Left lung (tissue), 10 donors: Measurements from ENCODE around the gene DEAF1. TPM values are rescaled to one million over a fixed set of nuclear protein-coding genes. Genes with fewer than 3 reads are reported as not detected.

Source experiments
- ATAC-seq: fragments of 200-7000 bp; cut with Tn5 transposase; one replicate; pipeline ENCODE4 v1.9.1; 2020; ENCODE audit warnings: moderate library complexity
- DNase-seq, 4 donors: peaks; one replicate each; pipeline ENCODE4 v3.0.0-alpha.2; 2013 to 2020
- H3K27ac ChIP-seq, 2 donors: fragments of 200-600 bp; sonication (generic) in 1 of 2; one replicate each; pipeline versions ENCODE4 v1.5.0 to v1.8.0; 2020 to 2021
- H3K27me3 ChIP-seq, 2 donors: fragments of 200-600 bp; sonication (generic) in 1 of 2; one replicate each; pipeline versions ENCODE4 v1.5.0 to v1.8.0; 2020 to 2021
- H3K36me3 ChIP-seq, 2 donors: fragments of 200-600 bp; sonication (generic) in 1 of 2; one replicate each; pipeline versions ENCODE4 v1.5.0 to v1.8.0; 2020 to 2021
- H3K4me1 ChIP-seq, 2 donors: fragments of 200-600 bp; one replicate each; pipeline ENCODE4 v1.8.0; 2021
- H3K4me3 ChIP-seq, 2 donors: fragments of 200-600 bp; sonication (generic) in 1 of 2; one replicate each; pipeline versions ENCODE4 v1.5.0 to v1.8.0; 2020 to 2021; ENCODE audit warnings: mild to moderate bottlenecking in 1 of 2
- H3K9me3 ChIP-seq, 2 donors: fragments of 200-600 bp; sonication (generic) in 1 of 2; one replicate each; pipeline versions ENCODE4 v1.5.0 to v1.8.0; 2020 to 2021
- intact Hi-C, 2 donors: fragments of 100-400 bp; cut with DNase I; formaldehyde crosslinking; loops; one replicate each; pipeline versions ENCODE4 v1.11.2 to v1.14.2; 2022
- polyA plus RNA-seq, 6 donors: library from polyadenylated mRNA; unstranded; fragments of 120-200 nt; gene quantifications; one replicate each; pipeline ENCODE4 v1.2.1, GENCODE V29; 2013; ENCODE audit not compliant: insufficient read length in 6 of 6
- total RNA-seq, 2 donors: library from RNA; stranded (reverse); fragmentation: NEBNext Ultra II Directional; extraction: Animal tissue kit (Norgen Biotek cat#: 25700); gene quantifications; one replicate each; pipeline ENCODE4 v1.2.1, GENCODE V29; 2021
- TF ChIP-seq, protein P1 (sequence below), 2 donors: fragments of 200-600 bp; sonication (generic) in 1 of 2; IDR thresholded peaks; one replicate each; pipeline versions ENCODE4 v1.5.0 to v1.8.0; 2021; ENCODE audit warnings: antibody characterized with exemption in 2 of 2
- donor health status: DM: no; HTN: yes; CAD: no.
- donor health status: DM: no; HTN: no; CAD: no.

The DEAF1 gene
- total and polyA plus RNA-seq, 8 donors: 28.3 to 52.9 (median 38.4) TPM

DNA sequence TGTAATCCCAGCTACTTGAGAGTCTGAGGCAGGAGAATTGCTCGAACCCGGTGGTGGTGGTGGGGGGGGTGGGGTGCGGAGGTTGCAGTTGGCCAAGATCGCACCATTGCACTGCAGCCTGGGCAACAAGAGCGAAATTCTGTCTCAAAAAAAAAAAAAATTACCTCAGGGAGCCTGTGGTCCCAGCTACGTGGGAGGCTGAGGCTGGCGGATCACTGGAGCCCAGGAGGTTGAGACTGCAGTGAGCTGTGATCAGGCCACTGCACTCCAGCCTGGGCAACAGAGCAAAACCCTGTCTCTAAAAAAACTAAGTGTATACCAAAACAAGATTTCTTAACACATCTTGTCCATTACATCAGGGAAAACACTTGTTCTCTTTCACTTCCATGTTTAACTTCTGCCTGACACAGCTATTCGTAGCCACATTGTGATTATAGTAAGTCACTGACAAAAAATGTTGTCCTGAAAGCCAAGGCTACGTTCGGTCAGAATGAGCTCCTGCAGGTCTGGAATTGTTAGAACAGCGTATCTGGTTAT, 2.0 kb upstream of the DEAF1 start:
- peak overlapping the region in 1 of 2 donors; percentile 95 for H3K4me3 ChIP-seq
- intact Hi-C loops: no loop called here
- no peaks in the 10 kb centered on the region for H3K9me3 ChIP-seq
- DNase-seq: peak in 1 of 4 donors; percentile 37
- peaks cover 17 to 57% of the 10 kb centered on the region in 2 donors for H3K4me1 ChIP-seq
- no peaks in the 10 kb centered on the region for H3K27me3 ChIP-seq
- ATAC-seq: no peak
- peaks cover 0 to 26% of the 10 kb centered on the region in 2 donors for H3K36me3 ChIP-seq
- TF ChIP-seq, protein P1, sequence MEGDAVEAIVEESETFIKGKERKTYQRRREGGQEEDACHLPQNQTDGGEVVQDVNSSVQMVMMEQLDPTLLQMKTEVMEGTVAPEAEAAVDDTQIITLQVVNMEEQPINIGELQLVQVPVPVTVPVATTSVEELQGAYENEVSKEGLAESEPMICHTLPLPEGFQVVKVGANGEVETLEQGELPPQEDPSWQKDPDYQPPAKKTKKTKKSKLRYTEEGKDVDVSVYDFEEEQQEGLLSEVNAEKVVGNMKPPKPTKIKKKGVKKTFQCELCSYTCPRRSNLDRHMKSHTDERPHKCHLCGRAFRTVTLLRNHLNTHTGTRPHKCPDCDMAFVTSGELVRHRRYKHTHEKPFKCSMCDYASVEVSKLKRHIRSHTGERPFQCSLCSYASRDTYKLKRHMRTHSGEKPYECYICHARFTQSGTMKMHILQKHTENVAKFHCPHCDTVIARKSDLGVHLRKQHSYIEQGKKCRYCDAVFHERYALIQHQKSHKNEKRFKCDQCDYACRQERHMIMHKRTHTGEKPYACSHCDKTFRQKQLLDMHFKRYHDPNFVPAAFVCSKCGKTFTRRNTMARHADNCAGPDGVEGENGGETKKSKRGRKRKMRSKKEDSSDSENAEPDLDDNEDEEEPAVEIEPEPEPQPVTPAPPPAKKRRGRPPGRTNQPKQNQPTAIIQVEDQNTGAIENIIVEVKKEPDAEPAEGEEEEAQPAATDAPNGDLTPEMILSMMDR (IDR thresholded peaks at IDR 0.05): no peak
- H3K27ac ChIP-seq: peak overlapping the region; percentile 100

DNA sequence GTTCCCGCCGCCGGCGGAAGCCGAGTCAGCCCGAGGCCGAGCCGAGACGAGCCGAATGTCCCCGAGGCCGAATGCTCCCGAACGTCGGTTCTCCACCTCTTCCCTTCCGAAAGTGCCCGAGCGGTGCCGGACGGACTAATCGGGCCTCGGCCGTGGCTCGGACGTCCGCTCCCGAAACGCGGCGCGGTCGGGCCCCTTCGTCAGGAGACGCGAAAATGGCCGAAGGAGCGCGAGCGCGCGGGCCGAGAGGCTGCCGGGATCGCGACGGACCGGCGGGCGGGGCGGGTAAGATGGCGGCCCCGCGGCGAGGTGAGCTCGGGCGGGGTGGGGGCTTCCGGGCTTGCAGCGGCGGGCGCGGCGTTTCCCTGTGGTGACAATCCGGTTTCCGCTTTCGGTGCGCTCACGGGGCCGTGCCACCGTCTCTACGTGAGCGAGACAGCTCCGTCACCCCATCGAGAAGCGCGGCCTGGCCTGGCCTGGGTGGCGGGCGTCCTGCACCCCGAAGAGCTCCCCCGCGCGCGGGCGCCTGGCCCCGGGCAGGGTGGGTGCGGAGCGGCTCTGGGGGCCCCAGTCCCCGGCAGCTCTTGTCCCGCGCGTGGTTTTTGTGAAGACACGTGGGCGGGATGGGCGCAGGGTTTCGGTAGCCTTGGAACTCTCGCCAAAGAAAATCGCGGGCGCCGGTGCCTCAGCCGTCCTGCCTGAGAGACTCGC, 671 bp upstream of the DEAF1 start, which contains the start of gene TMEM80:
Gene TMEM80, plus strand, starts transcription at position 279 of the 711 bp plus-strand sequence. Its CDS starts 12 bp downstream, at position 291.
- TF ChIP-seq, protein P1 (IDR thresholded peaks at IDR 0.05): no peak
- Histone ChIP-seq H3K4me1 (peaks cover 17 to 58% of the 10 kb centered on the region in 2 donors), H3K4me3 (peak within 1 kb of the TSS; percentile 77 to 95), H3K27ac (peak within 1 kb of the TSS; percentile 100), H3K27me3 (no peaks in the 10 kb centered on the region), H3K36me3 (peaks cover 0 to 23% of the 10 kb centered on the region in 2 donors), H3K9me3 (no peaks in the 10 kb centered on the region)
- DNase-seq (peak; percentile 97 to 99 (median 98)), ATAC-seq (peak; percentile 89)
- intact Hi-C loops: no loop called here

DNA sequence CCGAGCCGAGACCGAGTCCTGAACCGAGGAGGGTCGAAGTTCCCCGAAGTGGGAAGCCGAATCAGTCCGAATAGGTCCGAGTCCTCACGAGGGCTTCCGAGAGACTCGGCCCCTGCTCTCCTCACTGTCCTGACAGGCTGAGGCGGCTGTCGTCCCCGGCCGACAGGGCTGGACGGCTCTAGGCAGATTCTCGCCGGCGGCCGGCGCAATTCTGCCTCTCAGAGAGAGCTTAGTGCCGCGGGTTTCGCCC, 191 bp upstream of the DEAF1 start:
- intact Hi-C loops: no loop called here
- peaks cover 0 to 19% of the 10 kb centered on the region in 2 donors for H3K36me3 ChIP-seq
- no peak for DNase-seq
- peaks cover 17 to 58% of the 10 kb centered on the region in 2 donors for H3K4me1 ChIP-seq
- H3K9me3 ChIP-seq: no peaks in the 10 kb centered on the region
- TF ChIP-seq, protein P1 (IDR thresholded peaks at IDR 0.05): no peak
- peak overlapping the region; percentile 100 for H3K27ac ChIP-seq
- no peaks in the 10 kb centered on the region for H3K27me3 ChIP-seq
- no peak for ATAC-seq
- H3K4me3 ChIP-seq: peak overlapping the region; percentile 77 to 95

DNA sequence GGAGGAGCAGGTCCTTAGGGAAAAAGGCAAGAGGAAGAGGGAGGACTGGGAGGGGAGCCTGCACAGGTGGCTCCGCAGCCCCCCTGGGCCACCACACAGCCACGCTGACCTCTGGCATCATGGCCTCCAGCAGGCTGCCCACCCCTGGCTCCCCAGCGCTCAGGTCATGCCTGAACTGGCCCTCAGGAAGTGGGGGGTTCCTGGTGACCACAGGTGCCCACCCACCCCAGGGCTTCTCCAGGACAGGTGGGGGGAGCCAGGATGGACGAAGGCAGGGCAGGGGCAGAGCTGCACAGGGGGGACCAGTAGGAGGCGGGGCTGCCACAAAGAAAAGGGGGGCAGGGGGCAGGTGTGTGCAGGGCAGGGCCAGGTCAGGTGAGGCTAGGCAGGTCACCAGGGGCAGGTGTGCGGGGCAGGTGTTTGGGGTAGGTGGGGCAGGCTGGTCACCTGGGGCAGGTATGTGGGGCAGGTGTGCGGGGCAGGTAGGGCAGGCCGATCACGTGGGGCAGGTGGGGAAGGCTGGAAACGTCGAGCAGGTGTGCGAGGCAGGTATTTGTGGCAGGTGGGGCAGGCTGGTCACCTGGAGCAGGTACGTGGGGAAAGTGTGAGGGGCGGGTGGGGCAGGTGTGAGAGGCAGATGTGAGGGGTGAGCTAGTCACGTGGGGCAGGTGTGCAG, 997 bp downstream of the DEAF1 start:
- H3K27ac ChIP-seq: peak overlapping the region in 1 of 2 donors; percentile 100
- ATAC-seq (no peak), DNase-seq (peak in 1 of 4 donors; percentile 80)
- no peaks in the 10 kb centered on the region for H3K27me3 ChIP-seq
- TF ChIP-seq, protein P1 (IDR thresholded peaks at IDR 0.05): no peak
- intact Hi-C loops: no loop called here
- H3K4me1 ChIP-seq: peaks cover 17 to 52% of the 10 kb centered on the region in 2 donors
- no peaks in the 10 kb centered on the region for H3K9me3 ChIP-seq
- H3K4me3 ChIP-seq: peak overlapping the region; percentile 77 to 95
- H3K36me3 ChIP-seq: peaks cover 0 to 16% of the 10 kb centered on the region in 2 donors

DNA sequence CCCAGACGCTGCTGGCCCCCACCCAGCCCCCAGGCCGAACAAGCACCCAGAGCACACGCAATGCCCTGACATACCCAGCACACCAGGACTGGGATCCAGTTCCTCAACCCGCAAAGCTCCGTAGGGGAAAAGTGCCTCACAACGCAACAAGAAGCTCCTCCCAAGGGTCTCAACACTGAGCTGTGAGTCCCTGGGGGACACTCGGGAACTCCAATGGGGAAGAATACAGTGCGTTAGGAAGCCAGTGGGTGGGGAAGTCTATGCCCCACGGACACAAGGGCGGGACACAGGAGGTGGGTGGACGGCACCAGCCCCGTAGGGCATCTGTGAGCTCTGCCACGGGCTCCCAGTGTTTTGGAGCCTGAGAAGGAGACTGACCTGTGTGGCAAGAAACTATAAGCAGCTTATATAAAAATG, 1.6 kb downstream of the DEAF1 start:
- H3K9me3 ChIP-seq: no peaks in the 10 kb centered on the region
- TF ChIP-seq, protein P1 (IDR thresholded peaks at IDR 0.05): no peak
- H3K4me1 ChIP-seq: peaks cover 17 to 46% of the 10 kb centered on the region in 2 donors
- ATAC-seq (no peak), DNase-seq (no peak)
- H3K36me3 ChIP-seq: peaks cover 0 to 21% of the 10 kb centered on the region in 2 donors
- no peaks in the 10 kb centered on the region for H3K27me3 ChIP-seq
- peak overlapping the region in 1 of 2 donors; percentile 45 for H3K27ac ChIP-seq
- peak overlapping the region in 1 of 2 donors; percentile 95 for H3K4me3 ChIP-seq
- intact Hi-C loops: no loop called here
